Activated CD8-positive, alpha-beta memory T cell treated with anti-CD3 and anti-CD28 coated beads for 1 hour (primary cell): ENCODE data around the gene PTEN.

ENCODE experiments used
- DNase-seq, 2 donors: peaks; one replicate each; pipeline ENCODE4 v3.0.0-alpha.2; 2020; ENCODE audit warnings: low read depth in 1 of 2; ENCODE audit errors: extremely low read depth in 1 of 2

Gene PTEN

GRCh38 chr10:87915989-87916388 lies 52.6 kb downstream of the PTEN start:
- DNase-seq = no peak

- no peak for DNase-seq
Measured at GRCh38 chr10:87916515-87916914, 53.1 kb downstream of the PTEN start.

- no peak for DNase-seq
Measured at GRCh38 chr10:87918254-87918859, 54.9 kb downstream of the PTEN start.

GRCh38 chr10:87920538-87920937 lies 57.1 kb downstream of the PTEN start:
- no peak for DNase-seq

GRCh38 chr10:87921931-87922688 lies 58.7 kb downstream of the PTEN start:
- DNase-seq = no peak

- DNase-seq = no peak
Measured at GRCh38 chr10:87923233-87923632, 59.8 kb downstream of the PTEN start.

- no peak for DNase-seq
Measured at GRCh38 chr10:87925570-87925969, 62.1 kb downstream of the PTEN start.

- no peak for DNase-seq
Measured at GRCh38 chr10:87927091-87927490, 63.7 kb downstream of the PTEN start.

- no peak for DNase-seq
Measured at GRCh38 chr10:87928996-87929395, 65.6 kb downstream of the PTEN start.

- DNase-seq = no peak
Measured at GRCh38 chr10:87930141-87930540, 66.7 kb downstream of the PTEN start.

- DNase-seq = no peak
Measured at GRCh38 chr10:87930934-87931835, 67.8 kb downstream of the PTEN start.

GRCh38 chr10:87931836-87932230 lies 68.4 kb downstream of the PTEN start:
- DNase-seq = no peak

GRCh38 chr10:87935290-87936141 lies 72.1 kb downstream of the PTEN start:
- no peak for DNase-seq

GRCh38 chr10:87940210-87940609 lies 76.8 kb downstream of the PTEN start:
- no peak for DNase-seq

GRCh38 chr10:87942884-87943527 lies 79.6 kb downstream of the PTEN start:
- no peak for DNase-seq

GRCh38 chr10:87945984-87946383 lies 82.6 kb downstream of the PTEN start:
- DNase-seq = no peak

GRCh38 chr10:87952612-87953011 lies 89.2 kb downstream of the PTEN start:
- no peak for DNase-seq

GRCh38 chr10:87956055-87956454 lies 92.6 kb downstream of the PTEN start:
- DNase-seq = no peak

- DNase-seq = no peak
Measured at GRCh38 chr10:87957702-87958101, 94.3 kb downstream of the PTEN start.

GRCh38 chr10:87960230-87960629 lies 96.8 kb downstream of the PTEN start:
- DNase-seq = no peak
